HUDEP-2 (cell line): ENCODE measurements around the gene IL19.
"Not testable (repeated sequence)": the region's sequence is repeated elsewhere in the genome, so short reads cannot be mapped to it uniquely, and the experiment has no call there.

ENCODE experiments used
- DNase-seq, 76 experiments: peaks; one replicate each; lab custom pipeline; 2025; ENCODE audit not compliant: unreplicated experiment in 76 of 76; lab: John Stamatoyannopoulos, UW

The IL19 gene

GRCh38 chr1:206772243-206772937, 1.8 kb downstream of the IL19 start, which contains the start of gene IL10:
Gene IL10, minus strand, starts transcription at chr1:206772494. Its CDS starts 59 bp downstream, at chr1:206772435.
- no peak for DNase-seq

DNA sequence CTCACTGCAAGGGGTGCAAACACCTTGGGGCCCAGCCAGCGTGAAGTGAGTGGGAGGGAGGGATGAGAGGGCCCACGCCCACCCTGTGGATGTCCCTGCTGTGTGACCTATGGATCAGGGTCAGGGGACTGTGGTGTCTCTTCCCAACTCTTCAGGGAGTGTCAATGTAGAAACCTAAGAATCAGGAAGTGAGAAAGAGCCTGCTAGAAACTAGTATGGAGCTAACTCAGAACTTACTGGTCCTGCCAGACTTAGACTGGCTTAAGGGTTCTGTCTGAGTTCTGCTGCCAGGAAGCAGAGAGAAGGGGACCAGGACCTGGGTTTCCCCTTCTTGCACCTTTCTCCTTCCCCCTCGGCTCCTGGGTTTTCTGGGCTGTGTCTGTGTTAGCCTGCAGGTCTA, 3.5 kb downstream of the IL19 start:
- no peak for DNase-seq

DNA sequence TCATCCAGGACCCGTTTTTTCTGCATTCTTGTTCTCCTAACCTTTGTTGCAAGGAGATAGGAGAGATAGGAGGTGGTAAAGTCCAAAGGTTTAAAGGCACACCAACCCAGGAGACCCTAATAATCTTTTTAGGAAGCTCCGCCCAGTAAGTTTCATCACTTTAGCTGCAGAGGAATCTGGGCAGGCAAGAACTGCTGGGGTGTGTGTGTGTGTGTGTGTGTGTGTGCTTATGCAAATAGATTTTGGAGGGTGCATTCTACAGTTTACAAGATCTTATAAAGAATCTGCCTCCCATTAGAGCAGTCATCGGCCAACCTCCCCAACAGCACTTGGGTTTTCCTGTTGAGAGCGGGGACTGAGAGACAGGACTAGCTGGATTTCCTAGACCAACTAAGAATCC, 5.7 kb downstream of the IL19 start:
- no peak for DNase-seq

DNA sequence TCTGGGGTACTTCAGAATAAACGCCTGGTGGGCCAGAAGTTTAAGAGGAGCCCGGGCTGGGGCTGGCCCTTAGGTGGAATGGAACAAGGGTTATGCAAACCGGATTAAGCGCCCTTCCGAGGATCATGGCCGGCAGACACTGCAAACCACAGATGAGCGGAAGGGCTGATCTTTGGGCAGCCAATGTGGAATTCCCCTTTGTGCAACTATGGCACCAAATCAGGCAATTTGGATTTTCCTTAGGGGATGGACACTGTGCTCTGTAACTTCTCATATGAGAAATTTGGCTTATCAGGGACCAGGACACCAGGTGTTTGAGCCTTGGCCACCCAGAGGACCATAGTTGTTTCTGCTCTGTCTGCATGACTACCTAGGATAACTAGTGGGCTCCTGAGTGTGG, 7.5 kb downstream of the IL19 start:
- DNase-seq = no peak

- DNase-seq = not testable (repeated sequence)
Observed at GRCh38 chr1:206778911-206779310, 8.3 kb downstream of the IL19 start.

DNA sequence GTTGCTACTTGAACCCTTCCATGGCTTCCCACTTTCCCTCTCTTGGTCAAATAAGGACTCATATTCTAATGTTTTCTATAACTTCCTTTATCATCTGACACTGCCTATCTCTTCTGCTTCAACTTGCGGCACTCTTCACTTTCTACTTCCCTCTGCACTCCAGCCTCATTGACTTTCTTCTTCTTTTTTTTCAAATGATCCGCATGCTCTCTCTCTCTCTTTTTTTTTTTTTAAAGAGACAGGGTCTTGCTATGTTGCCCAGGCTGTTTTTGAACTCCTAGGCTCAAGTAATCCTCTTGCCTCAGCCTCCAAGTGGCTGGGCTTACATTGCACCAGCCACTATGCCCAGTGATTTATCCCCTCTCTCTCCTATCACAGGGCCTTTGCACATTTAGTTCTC, 9.1 kb downstream of the IL19 start:
- no peak for DNase-seq

GRCh38 chr1:206782448-206782847, 11.9 kb downstream of the IL19 start:
- DNase-seq = no peak

GRCh38 chr1:206783506-206783905, 12.9 kb downstream of the IL19 start:
- DNase-seq = no peak

DNA sequence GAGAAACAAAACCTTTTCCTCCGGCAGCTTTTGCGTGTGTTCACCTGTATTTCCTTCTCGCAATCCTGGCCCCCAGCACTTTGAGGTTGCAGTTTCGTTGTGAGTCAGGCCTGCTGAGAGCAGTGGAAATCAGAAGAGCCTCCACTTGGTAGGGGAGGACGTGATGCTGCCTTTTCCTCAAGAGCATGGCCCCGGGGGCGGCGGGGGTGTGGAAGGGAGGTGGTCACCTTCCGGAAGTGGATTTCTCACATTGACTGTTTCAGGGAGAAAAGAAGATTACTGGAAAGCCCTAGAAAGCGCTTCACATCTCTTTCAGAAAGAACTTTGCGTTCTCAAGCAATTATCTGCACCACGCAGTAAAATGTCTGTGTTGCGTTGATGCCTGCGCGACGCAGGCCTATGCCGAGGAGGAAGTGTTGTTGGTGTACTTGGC, 13.9 kb downstream of the IL19 start:
- no peak for DNase-seq

GRCh38 chr1:206785182-206785765, 14.7 kb downstream of the IL19 start:
- DNase-seq = no peak

GRCh38 chr1:206786212-206786886, 15.8 kb downstream of the IL19 start:
- DNase-seq = no peak

DNA sequence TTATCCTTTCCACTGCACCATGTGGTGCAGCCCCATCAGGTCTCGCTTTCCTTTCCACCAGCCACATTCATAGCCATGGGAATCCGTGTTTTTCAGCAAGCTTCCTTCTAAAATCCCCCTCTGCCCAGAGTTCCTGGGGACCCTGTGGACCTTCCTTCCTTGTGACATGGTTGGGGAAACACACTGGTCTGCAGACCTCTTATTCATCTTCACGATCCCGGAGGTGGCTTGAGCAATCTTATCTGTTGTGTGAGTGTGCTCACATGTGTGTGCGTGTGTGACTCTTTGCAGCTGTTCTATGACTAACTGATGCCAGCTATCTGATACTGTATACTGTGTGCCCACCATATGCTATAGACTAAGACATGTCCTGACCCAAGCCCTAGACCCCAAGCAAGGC, 17.3 kb downstream of the IL19 start:
- no peak for DNase-seq

GRCh38 chr1:206788487-206789050, 18.0 kb downstream of the IL19 start:
- no peak for DNase-seq

DNA sequence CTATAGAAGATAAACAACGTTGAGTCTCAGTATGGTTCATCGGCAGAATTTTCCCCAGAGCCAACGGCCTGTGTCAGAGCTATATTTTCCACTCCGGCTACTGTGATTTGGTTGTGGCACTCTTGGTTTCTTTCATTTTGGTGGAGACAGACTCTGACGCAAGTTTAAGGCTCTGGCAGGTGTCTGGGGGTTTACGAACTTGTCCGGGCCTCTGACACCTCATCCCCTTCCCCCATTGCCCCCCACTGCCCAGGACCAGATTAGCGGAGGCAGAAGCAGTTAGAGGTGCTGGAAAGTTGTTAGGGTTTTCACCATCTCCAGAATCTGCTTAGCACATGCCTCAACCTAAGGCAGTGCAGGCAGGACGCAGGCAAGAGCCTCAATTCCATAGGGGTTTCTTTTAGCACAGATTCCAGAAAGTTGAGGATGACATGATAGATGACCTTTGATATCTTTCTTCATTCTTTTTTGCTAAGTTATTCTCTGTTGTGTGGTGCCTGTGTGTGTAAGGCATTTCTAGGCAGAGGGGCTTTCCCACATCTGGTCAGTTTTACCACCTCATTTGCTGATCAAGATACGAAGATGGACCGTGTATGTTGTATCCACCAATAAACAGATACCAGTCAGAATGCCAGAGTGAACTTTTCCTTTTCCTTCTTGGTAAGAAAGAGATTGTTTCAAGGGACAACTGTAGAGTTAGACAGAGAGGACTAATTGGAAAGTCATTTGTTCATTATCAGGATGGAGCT, 20.1 kb downstream of the IL19 start:
- DNase-seq = no peak

GRCh38 chr1:206792939-206793607, 22.5 kb downstream of the IL19 start:
- DNase-seq = no peak

DNA sequence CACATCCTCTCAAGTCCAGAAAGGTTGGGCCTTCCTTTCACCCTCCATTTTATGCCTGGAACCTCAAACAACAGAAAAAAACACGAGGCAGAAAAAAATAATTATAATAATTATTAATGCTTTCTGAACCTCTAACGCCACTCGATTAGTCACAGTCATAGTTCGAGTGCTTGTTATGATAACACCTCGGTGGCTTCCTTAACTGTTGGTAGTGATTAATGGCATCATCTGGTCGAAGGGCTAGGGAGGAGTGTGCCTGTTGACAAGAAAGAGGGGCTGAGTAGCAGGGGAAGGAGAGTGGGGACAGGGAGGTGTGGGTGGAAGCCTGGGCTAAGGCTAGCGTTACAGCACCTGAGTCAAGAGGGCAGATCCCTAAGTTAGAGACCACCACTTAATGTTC, 23.0 kb downstream of the IL19 start:
- no peak for DNase-seq

DNA sequence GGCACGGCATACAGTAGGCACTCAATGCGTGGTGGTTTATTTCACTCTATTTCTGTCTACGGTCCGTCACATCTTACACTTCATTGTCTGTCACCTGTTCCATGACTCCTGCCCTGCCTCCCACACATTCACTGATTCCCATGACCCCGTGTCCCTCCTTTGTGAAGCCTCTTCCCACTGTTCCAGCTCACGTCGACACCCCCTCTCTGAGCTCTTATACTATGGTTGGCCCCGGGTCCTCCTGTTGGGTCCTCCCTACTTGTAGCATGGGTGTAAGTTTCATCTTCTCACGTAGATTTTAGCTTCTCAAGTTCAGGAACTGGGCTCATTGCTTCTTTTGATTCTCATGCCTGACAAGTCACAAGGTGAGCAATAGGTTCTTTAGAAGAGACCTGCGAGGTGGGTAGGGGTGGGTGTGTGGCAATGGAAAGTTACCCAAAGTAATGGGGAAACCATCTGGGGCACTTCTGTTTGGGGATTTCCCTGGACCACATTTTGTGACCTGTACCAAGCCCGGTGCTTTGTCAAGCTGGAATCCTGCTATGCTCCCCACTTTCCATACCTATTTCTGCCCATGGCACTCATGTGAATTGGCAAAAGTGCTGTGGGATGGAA, 23.8 kb downstream of the IL19 start:
- no peak for DNase-seq

DNA sequence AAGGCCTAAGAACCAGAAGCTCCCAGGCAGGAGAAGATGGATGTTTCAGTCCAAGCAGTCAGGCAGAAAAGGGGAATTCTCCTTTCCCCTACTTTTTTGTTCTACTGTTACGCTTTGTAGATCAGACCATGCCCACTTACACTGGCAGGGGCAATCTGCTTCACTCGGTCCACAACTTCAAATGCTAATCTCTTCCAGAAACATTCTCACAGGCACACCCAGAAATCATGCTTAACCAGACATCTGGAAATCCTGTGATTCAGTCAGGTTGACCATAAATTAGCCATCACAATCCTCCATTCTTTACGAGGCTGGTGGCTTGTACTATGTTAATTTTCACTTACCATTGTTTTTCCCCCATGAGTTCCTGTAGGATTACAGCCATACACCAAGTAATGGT, 25.5 kb downstream of the IL19 start:
- DNase-seq = no peak

- no peak for DNase-seq
Observed at GRCh38 chr1:206796981-206797402, 26.4 kb downstream of the IL19 start.
